A673 (cell line): ENCODE measurements around the gene C1QB.

Experiments used
- CTCF ChIP-seq: fragments of 300-800, 200-600 bp; sonication (generic); conservative IDR thresholded peaks from 2 replicates; pipeline ENCODE4 v1.5.1; 2017; ENCODE audit warnings: low read depth, mild to moderate bottlenecking, antibody characterized with exemption, low read length, moderate library complexity, mixed read lengths
- EZH2 ChIP-seq: fragments of 200-600 bp; sonication (generic); IDR thresholded peaks from 2 replicates; pipeline ENCODE4 v1.6.1; 2017; ENCODE audit warnings: borderline replicate concordance, low read depth, mild to moderate bottlenecking, mixed read lengths, antibody characterized with exemption, low read length; ENCODE audit not compliant: poor library complexity, severe bottlenecking

DNA sequence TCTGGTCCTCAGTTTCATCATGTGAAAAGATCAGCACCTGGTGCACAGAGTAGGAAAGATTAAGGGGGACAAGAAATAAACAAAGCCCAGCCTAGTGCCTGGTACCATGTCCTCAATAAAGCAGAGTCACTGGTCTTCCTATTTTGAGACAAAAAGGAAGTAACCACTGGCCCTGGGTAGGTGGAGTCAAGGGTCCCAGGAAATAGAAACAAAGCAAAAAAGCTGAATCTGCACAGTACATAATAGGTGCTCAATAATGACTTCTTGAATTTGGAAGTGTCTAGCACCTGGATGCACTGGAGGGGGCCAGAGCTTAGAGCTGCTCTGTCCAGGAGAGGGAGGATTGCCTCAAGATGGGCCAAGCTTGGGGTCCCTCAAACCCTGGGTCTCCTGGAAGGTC lies 55.7 kb downstream of the C1QB start:
- TF ChIP-seq CTCF = no peak
- no peak for TF ChIP-seq EZH2
